ENCODE results near the gene WNT7B. TPM values are rescaled to one million over a fixed set of nuclear protein-coding genes. Genes with fewer than 3 reads are reported as not detected.

Gene WNT7B
- total RNA-seq, 1 donor from 2014 or later = 0.15 TPM

GRCh38 chr22:45953178-45953577, 23.8 kb downstream of the WNT7B start:
- H3K27ac Mint-ChIP-seq (ENCODE audit: unreplicated experiment) = no peak overlapping the region

GRCh38 chr22:45952553-45952952, 24.4 kb downstream of the WNT7B start:
- no peak for DNase-seq (ENCODE audit: low spot score)
- H3K27ac Mint-ChIP-seq (ENCODE audit: unreplicated experiment) = no peak overlapping the region
- no peak overlapping the region for H3K4me3 Mint-ChIP-seq (ENCODE audit: unreplicated experiment)
- no peak for TF ChIP-seq CTCF (IDR thresholded peaks at IDR 0.05)
- H3K9me3 Mint-ChIP-seq (ENCODE audit: low read depth) = no peaks in the 10 kb centered on the region
- no peaks in the 10 kb centered on the region for H3K36me3 Mint-ChIP-seq (ENCODE audit: low read depth)
- H3K27me3 Mint-ChIP-seq (ENCODE audit: low read depth) = peaks cover 10% of the 10 kb centered on the region
- no peaks in the 10 kb centered on the region for H3K4me1 Mint-ChIP-seq (ENCODE audit: low read depth)

More at GRCh38 chr22:45953178-45953577, 23.8 kb downstream of the WNT7B start:
- H3K4me3 Mint-ChIP-seq (ENCODE audit: unreplicated experiment) = no peak overlapping the region
- H3K9me3 Mint-ChIP-seq (ENCODE audit: low read depth) = no peaks in the 10 kb centered on the region
- TF ChIP-seq CTCF (IDR thresholded peaks at IDR 0.05) = no peak
- DNase-seq (ENCODE audit: low spot score) = no peak
- H3K4me1 Mint-ChIP-seq (ENCODE audit: low read depth) = no peaks in the 10 kb centered on the region
- peaks cover 10% of the 10 kb centered on the region for H3K27me3 Mint-ChIP-seq (ENCODE audit: low read depth)
- H3K36me3 Mint-ChIP-seq (ENCODE audit: low read depth) = no peaks in the 10 kb centered on the region

GRCh38 chr22:45952151-45952550, 24.8 kb downstream of the WNT7B start:
- H3K4me1 Mint-ChIP-seq (ENCODE audit: low read depth) = no peaks in the 10 kb centered on the region

GRCh38 chr22:45949891-45950290, 27.1 kb downstream of the WNT7B start:
- Mint-ChIP-seq H3K4me3 (ENCODE audit: unreplicated experiment) (no peak overlapping the region), H3K9me3 (ENCODE audit: low read depth) (no peaks in the 10 kb centered on the region), H3K27ac (ENCODE audit: unreplicated experiment) (no peak overlapping the region), H3K36me3 (ENCODE audit: low read depth) (no peaks in the 10 kb centered on the region), H3K27me3 (ENCODE audit: low read depth) (peaks cover 16% of the 10 kb centered on the region), H3K4me1 (ENCODE audit: low read depth) (no peaks in the 10 kb centered on the region)
- TF ChIP-seq CTCF (IDR thresholded peaks at IDR 0.05) = no peak
- no peak for DNase-seq (ENCODE audit: low spot score)

More at GRCh38 chr22:45952151-45952550, 24.8 kb downstream of the WNT7B start:
- Mint-ChIP-seq H3K36me3 (ENCODE audit: low read depth) (no peaks in the 10 kb centered on the region), H3K4me3 (ENCODE audit: unreplicated experiment) (no peak overlapping the region), H3K27ac (ENCODE audit: unreplicated experiment) (no peak overlapping the region), H3K9me3 (ENCODE audit: low read depth) (no peaks in the 10 kb centered on the region), H3K27me3 (ENCODE audit: low read depth) (peaks cover 10% of the 10 kb centered on the region)
- DNase-seq (ENCODE audit: low spot score) = no peak
- no peak for TF ChIP-seq CTCF (IDR thresholded peaks at IDR 0.05)

- no peak for DNase-seq (ENCODE audit: low spot score)
- no peak for TF ChIP-seq CTCF (IDR thresholded peaks at IDR 0.05)
- Mint-ChIP-seq H3K4me3 (ENCODE audit: unreplicated experiment) (no peak overlapping the region), H3K4me1 (ENCODE audit: low read depth) (no peaks in the 10 kb centered on the region), H3K36me3 (ENCODE audit: low read depth) (peaks cover 2% of the 10 kb centered on the region), H3K27me3 (ENCODE audit: low read depth) (peaks cover 16% of the 10 kb centered on the region), H3K9me3 (ENCODE audit: low read depth) (no peaks in the 10 kb centered on the region), H3K27ac (ENCODE audit: unreplicated experiment) (no peak overlapping the region)
Measured at GRCh38 chr22:45949258-45949870, 27.6 kb downstream of the WNT7B start.
